CD14-positive monocyte (primary cell): Measurements from ENCODE around the gene SERPINC1. TPM values are rescaled to one million over a fixed set of nuclear protein-coding genes. Genes with fewer than 3 reads are reported as not detected.

Experiments
- DNase-seq, 3 donors: peaks; one replicate each; pipeline ENCODE4 v3.0.0-alpha.2; 2011 to 2022
- H2AFZ ChIP-seq: 2 replicates; pipeline ENCODE4 v1.6.0; 2012; ENCODE audit warnings: mild to moderate bottlenecking, low read depth, low read length, inconsistent platforms; ENCODE audit not compliant: insufficient read depth, poor library complexity, severe bottlenecking
- H3K27ac ChIP-seq, 2 donors: 1 replicate in 1 of 2; 2 replicates in 1 of 2; pipeline ENCODE4 v1.5.1; 2012 to 2013; ENCODE audit warnings: low read length in 2 of 2, control low read depth in 1 of 2, inconsistent platforms in 1 of 2, low read depth in 1 of 2, mild to moderate bottlenecking in 1 of 2
- H3K27me3 ChIP-seq, 2 donors: one replicate each; pipeline versions ENCODE4 v1.6.0 to v1.6.1; 2011 to 2013; ENCODE audit warnings: low read length in 2 of 2; ENCODE audit not compliant: control insufficient read depth in 2 of 2, insufficient read depth in 2 of 2
- H3K36me3 ChIP-seq, 2 donors: replicated peaks in 1 of 2; 1 replicate in 1 of 2; 2 replicates in 1 of 2; pipeline versions ENCODE4 v1.5.1 to v1.6.1; 2012 to 2013; ENCODE audit warnings: low read length in 2 of 2, control low read depth in 1 of 2, inconsistent platforms in 1 of 2, mild to moderate bottlenecking in 1 of 2; ENCODE audit not compliant: insufficient read depth in 2 of 2, control insufficient read depth in 1 of 2
- H3K4me1 ChIP-seq, 2 donors: 1 replicate in 1 of 2; 2 replicates in 1 of 2; pipeline versions ENCODE4 v1.5.1 to v1.6.1; 2012 to 2013; ENCODE audit warnings: low read length in 2 of 2, control low read depth in 1 of 2, inconsistent platforms in 1 of 2, mild to moderate bottlenecking in 1 of 2, moderate library complexity in 1 of 2; ENCODE audit not compliant: insufficient read depth in 2 of 2, control insufficient read depth in 1 of 2
- H3K4me2 ChIP-seq: replicated peaks from 2 replicates; pipeline ENCODE3; 2012; ENCODE audit warnings: low read length, moderate library complexity, mild to moderate bottlenecking; ENCODE audit not compliant: poor library complexity, severe bottlenecking; ENCODE audit errors: extremely low read depth
- H3K4me3 ChIP-seq, 3 experiments: fragments of 200-600 bp in 1 of 3; sonication (generic) in 1 of 3; replicated peaks in 1 of 3; 1 replicate in 2 of 3; 2 replicates in 1 of 3; pipeline ENCODE4 v1.5.1; 2011 to 2013; ENCODE audit warnings: low read length in 3 of 3, mild to moderate bottlenecking in 3 of 3, control low read depth in 2 of 3, low read depth in 2 of 3, inconsistent platforms in 1 of 3, moderate library complexity in 1 of 3
- H3K79me2 ChIP-seq: 2 replicates; pipeline ENCODE4 v1.6.0; 2012; ENCODE audit warnings: mild to moderate bottlenecking, control low read depth, inconsistent platforms, low read length, moderate library complexity; ENCODE audit not compliant: insufficient read depth
- H3K9ac ChIP-seq: 2 replicates; pipeline ENCODE4 v1.6.0; 2017; ENCODE audit warnings: low read length, mild to moderate bottlenecking; ENCODE audit not compliant: insufficient read depth, poor library complexity, severe bottlenecking
- H3K9me3 ChIP-seq, 2 donors: replicated peaks in 1 of 2; 1 replicate in 1 of 2; 2 replicates in 1 of 2; pipeline versions ENCODE4 v1.5.1 to v1.6.1; 2012 to 2013; ENCODE audit warnings: low read length in 2 of 2, control low read depth in 1 of 2; ENCODE audit not compliant: control insufficient read depth in 1 of 2, insufficient read depth in 1 of 2
- H4K20me1 ChIP-seq: 2 replicates; pipeline ENCODE4 v1.6.0; 2012; ENCODE audit warnings: mild to moderate bottlenecking, low read length, control low read depth, moderate library complexity; ENCODE audit not compliant: insufficient read depth
- H3K27ac Mint-ChIP-seq, 7 donors: one replicate each; pipeline ENCODE4 v1.8.0; 2020; ENCODE audit warnings: mild to moderate bottlenecking in 7 of 7, mixed read lengths in 7 of 7, moderate library complexity in 6 of 7, inconsistent platforms in 2 of 7
- H3K27me3 Mint-ChIP-seq, 3 donors: one replicate each; pipeline ENCODE4 v1.8.0; 2021 to 2022; ENCODE audit warnings: low read depth in 3 of 3, mild to moderate bottlenecking in 3 of 3, mixed read lengths in 3 of 3, moderate library complexity in 3 of 3, inconsistent platforms in 1 of 3
- H3K36me3 Mint-ChIP-seq, 2 donors: one replicate each; pipeline ENCODE4 v1.8.0; 2020; ENCODE audit warnings: mixed read lengths in 2 of 2, inconsistent platforms in 1 of 2, mild to moderate bottlenecking in 1 of 2
- H3K4me1 Mint-ChIP-seq: one replicate; pipeline ENCODE4 v1.8.0; 2020; ENCODE audit warnings: mild to moderate bottlenecking, mixed read lengths
- H3K4me3 Mint-ChIP-seq, 2 donors: one replicate each; pipeline ENCODE4 v1.8.0; 2020; ENCODE audit warnings: mild to moderate bottlenecking in 2 of 2, mixed read lengths in 2 of 2, moderate library complexity in 1 of 2
- H3K9me3 Mint-ChIP-seq, 7 donors: one replicate each; pipeline ENCODE4 v1.8.0; 2020 to 2022; ENCODE audit warnings: mixed read lengths in 7 of 7, mild to moderate bottlenecking in 6 of 7, moderate library complexity in 6 of 7, inconsistent platforms in 2 of 7
- WGBS: methylation state at CpG from one replicate; pipeline ENCODE4 v1.1.5; 2013; ENCODE audit warnings: missing lambda C conversion rate; ENCODE audit not compliant: insufficient coverage; 5-methylcytosine and 5-hydroxymethylcytosine counted together
- intact Hi-C, 2 donors: fragments of 100-400 bp; cut with micrococcal nuclease; formaldehyde crosslinking; loops; one replicate each; pipeline versions ENCODE4 v1.15.0 to v1.15.1; 2023
- polyA plus RNA-seq, 3 donors: library from polyadenylated mRNA; depleted of rRNA in 1 of 3; unstranded in 2 of 3; stranded (reverse) in 1 of 3; fragments of 300-500 nt in 2 of 3; fragments of >200 nt in 1 of 3; fragmentation: Illumina TruSeq in 2 of 3; gene quantifications; 1 replicate in 2 of 3; 2 replicates in 1 of 3; pipeline ENCODE4 v1.2.3, GENCODE V29; 2012 to 2021
- small RNA-seq: library from RNA; depleted of rRNA; stranded (forward); fragments of <200 nt; gene quantifications from one replicate; pipeline ENCODE3, GENCODE V24; 2012; ENCODE audit warnings: low read depth; ENCODE audit not compliant: insufficient read length
- TF ChIP-seq, protein P1 (sequence below): fragments of 200-600 bp; IDR thresholded peaks from one replicate; pipeline ENCODE4 v1.8.0; 2022; ENCODE audit warnings: antibody characterized with exemption, mild to moderate bottlenecking

Gene SERPINC1
- polyA plus RNA-seq, 3 donors = 0.23 TPM; not detected in 2

DNA sequence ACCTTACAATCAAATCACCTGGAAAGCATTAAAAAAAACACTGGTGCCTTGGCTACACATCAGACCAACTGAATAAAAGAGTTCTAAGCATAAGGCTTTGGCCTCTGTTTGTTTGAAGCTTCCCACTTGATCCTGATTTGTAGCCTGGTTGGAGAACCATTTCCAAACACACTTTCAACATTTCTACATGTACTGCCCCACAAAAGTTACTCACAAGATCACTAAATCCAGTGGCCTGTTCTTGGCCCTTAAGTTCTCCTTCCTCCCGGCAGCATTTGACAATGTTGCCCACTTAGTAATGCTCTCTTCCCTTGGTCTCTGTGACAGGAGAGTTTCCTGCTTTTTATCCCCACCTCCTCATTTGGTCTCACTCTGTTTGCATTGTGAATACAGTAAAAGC is 61.1 kb downstream of the SERPINC1 start:
- 86% methylated on average over 1 of the region's 1 CpG for WGBS
- no peak overlapping the region for H3K4me3 Mint-ChIP-seq
- no peaks in the 10 kb centered on the region for H3K4me1 Mint-ChIP-seq

More for the DNA sequence above, 61.1 kb downstream of the SERPINC1 start:
- TF ChIP-seq, protein P1, sequence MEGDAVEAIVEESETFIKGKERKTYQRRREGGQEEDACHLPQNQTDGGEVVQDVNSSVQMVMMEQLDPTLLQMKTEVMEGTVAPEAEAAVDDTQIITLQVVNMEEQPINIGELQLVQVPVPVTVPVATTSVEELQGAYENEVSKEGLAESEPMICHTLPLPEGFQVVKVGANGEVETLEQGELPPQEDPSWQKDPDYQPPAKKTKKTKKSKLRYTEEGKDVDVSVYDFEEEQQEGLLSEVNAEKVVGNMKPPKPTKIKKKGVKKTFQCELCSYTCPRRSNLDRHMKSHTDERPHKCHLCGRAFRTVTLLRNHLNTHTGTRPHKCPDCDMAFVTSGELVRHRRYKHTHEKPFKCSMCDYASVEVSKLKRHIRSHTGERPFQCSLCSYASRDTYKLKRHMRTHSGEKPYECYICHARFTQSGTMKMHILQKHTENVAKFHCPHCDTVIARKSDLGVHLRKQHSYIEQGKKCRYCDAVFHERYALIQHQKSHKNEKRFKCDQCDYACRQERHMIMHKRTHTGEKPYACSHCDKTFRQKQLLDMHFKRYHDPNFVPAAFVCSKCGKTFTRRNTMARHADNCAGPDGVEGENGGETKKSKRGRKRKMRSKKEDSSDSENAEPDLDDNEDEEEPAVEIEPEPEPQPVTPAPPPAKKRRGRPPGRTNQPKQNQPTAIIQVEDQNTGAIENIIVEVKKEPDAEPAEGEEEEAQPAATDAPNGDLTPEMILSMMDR = no peak
- no peaks in the 10 kb centered on the region for H3K27me3 ChIP-seq
- no peak overlapping the region for H3K27ac ChIP-seq
- H3K4me1 ChIP-seq = no peaks in the 10 kb centered on the region
- peaks cover 53 to 87% of the 10 kb centered on the region in 2 donors for H3K36me3 ChIP-seq
- no peaks in the 10 kb centered on the region for H3K27me3 Mint-ChIP-seq
- H3K9me3 Mint-ChIP-seq = no peaks in the 10 kb centered on the region
- intact Hi-C loops = no loop called here
- H3K4me2 ChIP-seq = no peak overlapping the region
- H3K27ac Mint-ChIP-seq = peak overlapping the region in 2 of 7 donors; percentile 13 to 58
- no peak for DNase-seq
- peaks cover 57 to 82% of the 10 kb centered on the region in 2 donors for H3K36me3 Mint-ChIP-seq
- H3K4me3 ChIP-seq = no peak overlapping the region
- no peak overlapping the region for H3K9ac ChIP-seq
- no peaks in the 10 kb centered on the region for H3K9me3 ChIP-seq
- H2AFZ ChIP-seq = no peak overlapping the region
- H3K79me2 ChIP-seq = no peaks in the 10 kb centered on the region
- no peaks in the 10 kb centered on the region for H4K20me1 ChIP-seq

Small RNAs within 50 kb of the gene (small RNA-seq; reads per million reads assigned to genes)
- gene RNA5SP67 = not detected

Other genes with a start within 250 kb of the SERPINC1 start
- not detected for gene ANKRD45, start 247.5 kb downstream of the SERPINC1 start, polyA plus RNA-seq
- gene KLHL20, start 202.3 kb downstream of the SERPINC1 start, polyA plus RNA-seq = 1 to 10 TPM; 6.5 to 9.4 (median 8.2) TPM
- 1 to 10 TPM; 3.2 to 8.2 (median 6.2) TPM for gene DARS2, start 92.7 kb downstream of the SERPINC1 start, polyA plus RNA-seq
- 1 to 10 TPM in 1 of 3 donors, under 1 TPM in 2; 0.49 to 2.6 (median 0.81) TPM for gene CENPL, start 92.4 kb downstream of the SERPINC1 start, polyA plus RNA-seq
- 100 to 1,000 TPM in 1 of 3 donors, 10 to 100 TPM in 2; 90.4 to 309 (median 92.0) TPM for gene GAS5, start 49.3 kb downstream of the SERPINC1 start, polyA plus RNA-seq
- gene ZBTB37, start 48.9 kb downstream of the SERPINC1 start, polyA plus RNA-seq = 1 to 10 TPM in 1 of 3 donors, under 1 TPM in 2; 0.87 to 4.1 (median 0.91) TPM
- 10 to 100 TPM in 1 of 3 donors, 1 to 10 TPM in 2; 3.8 to 17.3 (median 7.8) TPM for gene RC3H1, start 105.0 kb upstream of the SERPINC1 start, polyA plus RNA-seq
- gene RABGAP1L, start 242.2 kb upstream of the SERPINC1 start, polyA plus RNA-seq = 10 to 100 TPM; 35.2 to 75.3 (median 63.3) TPM